ENCODE measurements around the gene C17orf107. TPM values are rescaled to one million over a fixed set of nuclear protein-coding genes. Genes with fewer than 3 reads are reported as not detected.
"Not testable (repeated sequence)": the region's sequence is repeated elsewhere in the genome, so short reads cannot be mapped to it uniquely, and the experiment has no call there.

Gene C17orf107
- total RNA-seq, 4 donors from 2014 or later: 0.10 to 0.33 TPM; not detected in 2

DNA sequence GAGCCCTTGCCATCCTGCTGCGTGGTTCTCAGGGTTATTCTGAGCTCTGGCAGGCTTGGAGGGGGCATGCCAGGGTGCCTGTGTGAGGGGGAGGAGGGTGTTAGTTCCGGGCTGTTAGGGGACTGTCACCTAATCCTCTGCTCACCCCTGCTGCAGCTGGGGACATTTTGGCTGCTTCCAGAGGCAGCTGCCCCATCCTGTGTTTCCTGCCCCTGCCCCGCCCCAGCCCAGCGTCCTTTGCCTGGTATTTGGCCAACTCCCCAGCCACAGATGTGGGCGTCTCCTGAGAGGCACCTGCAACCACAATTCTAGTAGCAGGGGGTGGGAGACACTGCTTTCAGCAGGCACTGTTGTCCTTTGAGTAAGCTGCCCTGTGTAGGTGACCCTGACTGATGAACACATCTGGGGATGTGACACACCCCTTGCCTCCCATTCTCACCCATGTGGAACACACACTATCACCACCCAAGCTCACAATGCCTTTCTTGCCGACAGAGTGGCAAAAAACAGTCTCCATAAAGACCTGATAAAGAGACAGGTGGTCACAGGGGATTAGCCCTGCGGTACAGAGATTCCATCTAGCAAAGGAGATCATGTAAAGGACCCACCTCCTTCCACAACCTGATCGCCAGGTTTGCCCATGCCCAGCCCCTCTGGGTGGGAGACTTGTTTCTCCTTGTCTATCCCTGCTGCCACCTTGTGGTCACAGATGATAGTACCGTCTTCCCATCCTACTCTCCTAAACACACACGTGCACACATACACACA, 3.9 kb downstream of the C17orf107 start, which contains the start of gene CHRNE:
TSS of gene CHRNE (minus strand) at position 48 of the 768 bp plus-strand sequence. CDS start at position 13, 35 bp downstream.
- Histone ChIP-seq H3K4me1 (peaks cover 0 to 23% of the 10 kb centered on the region in 2 donors), H3K4me3 (no peak within 1 kb of the TSS), H3K27me3 (peaks cover 0 to 18% (median 4%) of the 10 kb centered on the region in 3 donors), H3K27ac (peak within 1 kb of the TSS; percentile 37 to 59 (median 50)), H3K9me3 (no peaks in the 10 kb centered on the region), H3K36me3 (no peaks in the 10 kb centered on the region)
- ATAC-seq: peak; percentile 61 to 79
- in situ Hi-C loops (cut with MboI; ENCODE audit: low sequenced_read_pairs in 4 of 4) (no loop called here), intact Hi-C loops (cut with DNase I; ENCODE audit: low total_unique reads) (no loop called here)
- TF ChIP-seq POLR2A (IDR thresholded peaks at IDR 0.05): no peak
- TF ChIP-seq, protein P1, sequence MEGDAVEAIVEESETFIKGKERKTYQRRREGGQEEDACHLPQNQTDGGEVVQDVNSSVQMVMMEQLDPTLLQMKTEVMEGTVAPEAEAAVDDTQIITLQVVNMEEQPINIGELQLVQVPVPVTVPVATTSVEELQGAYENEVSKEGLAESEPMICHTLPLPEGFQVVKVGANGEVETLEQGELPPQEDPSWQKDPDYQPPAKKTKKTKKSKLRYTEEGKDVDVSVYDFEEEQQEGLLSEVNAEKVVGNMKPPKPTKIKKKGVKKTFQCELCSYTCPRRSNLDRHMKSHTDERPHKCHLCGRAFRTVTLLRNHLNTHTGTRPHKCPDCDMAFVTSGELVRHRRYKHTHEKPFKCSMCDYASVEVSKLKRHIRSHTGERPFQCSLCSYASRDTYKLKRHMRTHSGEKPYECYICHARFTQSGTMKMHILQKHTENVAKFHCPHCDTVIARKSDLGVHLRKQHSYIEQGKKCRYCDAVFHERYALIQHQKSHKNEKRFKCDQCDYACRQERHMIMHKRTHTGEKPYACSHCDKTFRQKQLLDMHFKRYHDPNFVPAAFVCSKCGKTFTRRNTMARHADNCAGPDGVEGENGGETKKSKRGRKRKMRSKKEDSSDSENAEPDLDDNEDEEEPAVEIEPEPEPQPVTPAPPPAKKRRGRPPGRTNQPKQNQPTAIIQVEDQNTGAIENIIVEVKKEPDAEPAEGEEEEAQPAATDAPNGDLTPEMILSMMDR (IDR thresholded peaks at IDR 0.05 in 4 of 5, conservative IDR thresholded peaks at IDR 0.05 in 1 of 5): peak; percentile 58 to 82 (median 74)
- DNase-seq: peak; percentile 53 to 73

DNA sequence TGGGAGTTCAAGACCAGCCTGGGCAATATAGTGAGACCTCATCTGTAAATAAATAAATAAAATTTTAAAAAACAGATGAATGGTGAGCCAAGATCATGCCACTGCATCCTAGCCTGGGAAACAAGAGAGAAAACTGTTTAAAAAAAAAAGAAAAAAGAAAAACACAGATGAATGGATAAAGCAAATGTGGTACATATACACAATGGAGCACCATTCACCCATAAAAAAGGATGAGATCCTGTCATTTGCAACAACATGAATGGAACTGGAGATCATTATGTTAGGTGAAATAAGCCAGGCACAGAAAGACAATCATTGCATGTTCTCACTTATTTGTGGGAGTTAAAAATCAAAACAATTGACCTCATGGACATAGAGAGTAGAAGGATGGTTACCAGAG, 7.3 kb downstream of the C17orf107 start:
- H3K36me3 ChIP-seq; H3K4me3 ChIP-seq; H3K27ac ChIP-seq; in situ Hi-C loops (cut with MboI; ENCODE audit: low sequenced_read_pairs in 4 of 4); H3K9me3 ChIP-seq; H3K27me3 ChIP-seq; intact Hi-C loops (cut with DNase I; ENCODE audit: low total_unique reads); DNase-seq; ATAC-seq: not testable (repeated sequence)
- peaks cover 13 to 24% of the 10 kb centered on the region in 2 donors for H3K4me1 ChIP-seq

- no peaks in the 10 kb centered on the region for H3K9me3 ChIP-seq
- ATAC-seq: no peak
- TF ChIP-seq, protein P1 (IDR thresholded peaks at IDR 0.05 in 4 of 5, conservative IDR thresholded peaks at IDR 0.05 in 1 of 5): no peak
- no peak for TF ChIP-seq POLR2A (IDR thresholded peaks at IDR 0.05)
- H3K36me3 ChIP-seq: no peaks in the 10 kb centered on the region
- H3K4me3 ChIP-seq: no peak overlapping the region
- intact Hi-C loops (cut with DNase I; ENCODE audit: low total_unique reads) (loop anchor here (2.0 kb wide), 1 partner anchor 30 kb away; no protein-coding TSS in a partner anchor), in situ Hi-C loops (cut with MboI; ENCODE audit: low sequenced_read_pairs in 4 of 4) (no loop called here)
- H3K27me3 ChIP-seq: no peaks in the 10 kb centered on the region
- DNase-seq: no peak
- peaks cover 13 to 14% of the 10 kb centered on the region in 2 donors for H3K4me1 ChIP-seq
- H3K27ac ChIP-seq: peak overlapping the region; percentile 50 to 77 (median 76)
These were observed 9.0 kb downstream of the C17orf107 start for GRCh38 chr17:4908301-4908700.

- H3K4me1 ChIP-seq: peaks cover 12 to 13% of the 10 kb centered on the region in 2 donors
- no peaks in the 10 kb centered on the region for H3K36me3 ChIP-seq
- no peak overlapping the region for H3K4me3 ChIP-seq
- peak; percentile 98 to 99 for ATAC-seq
- H3K27ac ChIP-seq: peak overlapping the region; percentile 50 to 77 (median 76)
- no peak for TF ChIP-seq POLR2A (IDR thresholded peaks at IDR 0.05)
- TF ChIP-seq, protein P1 (IDR thresholded peaks at IDR 0.05 in 4 of 5, conservative IDR thresholded peaks at IDR 0.05 in 1 of 5): peak; percentile 90 to 96 (median 91)
- DNase-seq: peak; percentile 86 to 96
- no peaks in the 10 kb centered on the region for H3K9me3 ChIP-seq
- intact Hi-C loops (cut with DNase I; ENCODE audit: low total_unique reads) (loop anchor here (1.0 to 2.0 kb wide), 3 partner anchors 30 to 153 kb away; partner anchors contain the start of gene CAMTA2), in situ Hi-C loops (cut with MboI; ENCODE audit: low sequenced_read_pairs in 4 of 4) (no loop called here)
- H3K27me3 ChIP-seq: no peaks in the 10 kb centered on the region
These were observed 9.6 kb downstream of the C17orf107 start for GRCh38 chr17:4908711-4909496.
